Activated T-cell treated with anti-CD3 and anti-CD28 coated beads, Interleukin-2, amount 50 U/mL, for 24 hours (primary cell): Measurements from ENCODE around the gene TBPL2.
A peak's percentile ranks its signal among the peaks of the same experiment; 100 is the strongest.

Source experiments
- DNase-seq: peaks from one replicate; pipeline ENCODE4 v3.0.0-alpha.2; 2020
- H3K27ac Mint-ChIP-seq: 2 replicates; pipeline ENCODE4 v1.8.0; 2020; ENCODE audit warnings: mild to moderate bottlenecking, mixed read lengths
- H3K27me3 Mint-ChIP-seq: 2 replicates; pipeline ENCODE4 v1.8.0; 2020; ENCODE audit warnings: mixed read lengths
- H3K36me3 Mint-ChIP-seq: 2 replicates; pipeline ENCODE4 v1.8.0; 2020; ENCODE audit warnings: low read depth, mixed read lengths
- H3K4me1 Mint-ChIP-seq: 2 replicates; pipeline ENCODE4 v1.8.0; 2020; ENCODE audit warnings: low read depth, mixed read lengths
- H3K4me3 Mint-ChIP-seq: 2 replicates; pipeline ENCODE4 v1.8.0; 2020; ENCODE audit warnings: mild to moderate bottlenecking, moderate library complexity, mixed read lengths
- H3K9me3 Mint-ChIP-seq: 2 replicates; pipeline ENCODE4 v1.8.0; 2020; ENCODE audit warnings: mixed read lengths

Gene TBPL2

GRCh38 chr14:55450987-55451386, 10.6 kb upstream of the TBPL2 start:
- Mint-ChIP-seq H3K27me3 (peaks cover 8% of the 10 kb centered on the region), H3K27ac (no peak overlapping the region), H3K4me3 (no peak overlapping the region), H3K9me3 (no peaks in the 10 kb centered on the region), H3K36me3 (no peaks in the 10 kb centered on the region), H3K4me1 (peaks cover 41% of the 10 kb centered on the region)
- no peak for DNase-seq

- H3K4me1 Mint-ChIP-seq, result peaks cover 42% of the 10 kb centered on the region
- H3K9me3 Mint-ChIP-seq, result no peaks in the 10 kb centered on the region
- no peak for DNase-seq
- H3K27ac Mint-ChIP-seq, result no peak overlapping the region
- no peaks in the 10 kb centered on the region for H3K36me3 Mint-ChIP-seq
- H3K4me3 Mint-ChIP-seq, result no peak overlapping the region
- peaks cover 8% of the 10 kb centered on the region for H3K27me3 Mint-ChIP-seq
Observed at GRCh38 chr14:55450539-55450938, 10.1 kb upstream of the TBPL2 start.

DNA sequence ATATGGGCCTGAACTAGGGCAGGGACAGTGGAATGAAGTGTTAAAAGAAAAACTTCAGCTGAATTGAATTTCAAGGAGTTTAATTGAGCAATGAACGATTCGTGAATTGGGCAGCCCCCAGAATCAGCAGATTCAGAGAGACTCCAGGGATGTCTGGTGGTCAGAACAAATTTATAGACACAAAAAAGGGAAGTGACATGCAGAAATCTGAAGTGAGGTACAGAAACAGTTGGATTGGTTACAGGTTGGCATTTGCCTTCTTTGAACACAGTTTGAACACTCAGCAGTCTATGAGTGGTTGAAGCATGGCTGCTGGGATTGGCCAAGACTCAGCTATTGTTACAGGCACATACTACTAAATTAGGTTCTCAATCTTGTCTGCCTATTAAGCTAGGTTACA, 9.7 kb upstream of the TBPL2 start:
- peaks cover 8% of the 10 kb centered on the region for H3K27me3 Mint-ChIP-seq
- H3K27ac Mint-ChIP-seq, result no peak overlapping the region
- H3K4me1 Mint-ChIP-seq, result peaks cover 42% of the 10 kb centered on the region
- DNase-seq, result no peak
- H3K4me3 Mint-ChIP-seq, result no peak overlapping the region
- H3K9me3 Mint-ChIP-seq, result no peaks in the 10 kb centered on the region
- no peaks in the 10 kb centered on the region for H3K36me3 Mint-ChIP-seq

- no peak for DNase-seq
- H3K4me3 Mint-ChIP-seq, result no peak overlapping the region
- H3K36me3 Mint-ChIP-seq, result no peaks in the 10 kb centered on the region
- H3K27me3 Mint-ChIP-seq, result peaks cover 7% of the 10 kb centered on the region
- H3K9me3 Mint-ChIP-seq, result no peaks in the 10 kb centered on the region
- peaks cover 36% of the 10 kb centered on the region for H3K4me1 Mint-ChIP-seq
- H3K27ac Mint-ChIP-seq, result no peak overlapping the region
Observed at GRCh38 chr14:55449116-55449515, 8.7 kb upstream of the TBPL2 start.

- no peaks in the 10 kb centered on the region for H3K9me3 Mint-ChIP-seq
- H3K36me3 Mint-ChIP-seq, result no peaks in the 10 kb centered on the region
- peak overlapping the region; percentile 32 for H3K27ac Mint-ChIP-seq
- no peaks in the 10 kb centered on the region for H3K27me3 Mint-ChIP-seq
- no peak overlapping the region for H3K4me3 Mint-ChIP-seq
- no peak for DNase-seq
- peaks cover 36% of the 10 kb centered on the region for H3K4me1 Mint-ChIP-seq
Observed at GRCh38 chr14:55448141-55448614, 7.8 kb upstream of the TBPL2 start.

GRCh38 chr14:55446833-55447232, 6.4 kb upstream of the TBPL2 start:
- Mint-ChIP-seq H3K27me3 (no peaks in the 10 kb centered on the region), H3K27ac (no peak overlapping the region), H3K4me1 (peaks cover 35% of the 10 kb centered on the region), H3K9me3 (no peaks in the 10 kb centered on the region), H3K36me3 (no peaks in the 10 kb centered on the region), H3K4me3 (no peak overlapping the region)
- DNase-seq, result no peak

DNA sequence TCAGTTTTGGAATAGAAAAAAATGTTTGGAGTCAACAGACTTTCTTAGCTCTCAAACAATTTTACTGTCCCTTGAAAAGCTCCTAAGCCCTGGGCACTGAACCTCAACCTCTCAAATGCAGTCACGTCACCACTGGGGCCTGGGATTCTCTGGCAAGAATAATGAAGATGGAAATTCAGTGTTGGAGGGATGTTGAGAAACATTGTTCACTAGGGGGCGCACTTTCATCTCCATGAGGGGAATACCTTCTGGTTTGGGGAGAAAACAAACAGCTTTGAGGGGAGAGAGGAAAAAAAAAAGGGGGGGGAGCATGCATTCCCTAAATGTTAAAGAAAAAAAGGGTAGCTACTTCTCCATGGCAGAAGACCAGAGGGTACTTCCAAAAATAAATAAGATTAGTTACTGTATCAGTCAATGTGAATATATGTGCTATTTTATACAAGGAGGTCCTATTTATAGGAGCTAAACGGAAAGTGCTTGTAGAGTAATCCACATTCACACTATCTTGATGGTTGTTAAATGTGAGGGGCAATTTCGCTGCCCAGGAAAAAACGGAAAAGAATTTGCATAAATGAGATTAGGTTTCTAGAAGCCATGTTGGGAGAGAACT, 5.8 kb upstream of the TBPL2 start:
- peaks cover 3% of the 10 kb centered on the region for H3K27me3 Mint-ChIP-seq
- no peaks in the 10 kb centered on the region for H3K36me3 Mint-ChIP-seq
- H3K27ac Mint-ChIP-seq, result no peak overlapping the region
- peaks cover 33% of the 10 kb centered on the region for H3K4me1 Mint-ChIP-seq
- H3K9me3 Mint-ChIP-seq, result no peaks in the 10 kb centered on the region
- H3K4me3 Mint-ChIP-seq, result no peak overlapping the region
- peak; percentile 41 for DNase-seq

DNA sequence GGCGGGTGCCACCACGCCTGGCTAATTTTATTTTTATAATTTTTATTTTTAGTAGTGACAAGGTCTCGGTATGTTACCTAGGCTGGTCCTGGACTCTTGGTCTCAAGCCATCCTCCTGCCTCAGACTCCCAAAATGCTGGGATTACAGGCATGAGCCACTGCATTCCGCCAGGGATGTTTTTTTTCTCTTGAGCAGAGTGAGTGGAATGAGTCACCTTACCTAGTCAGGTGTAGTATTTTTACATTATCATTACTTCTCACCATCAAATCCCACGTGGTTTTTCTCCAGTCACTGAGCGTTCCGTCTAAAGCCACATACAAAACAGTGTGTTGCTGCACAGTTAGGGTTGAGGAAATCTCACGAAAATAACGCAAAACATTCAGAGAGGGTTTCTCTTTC, 870 bp upstream of the TBPL2 start:
- peaks cover 4% of the 10 kb centered on the region for H3K4me1 Mint-ChIP-seq
- peaks cover 3% of the 10 kb centered on the region for H3K27me3 Mint-ChIP-seq
- no peak overlapping the region for H3K4me3 Mint-ChIP-seq
- no peaks in the 10 kb centered on the region for H3K36me3 Mint-ChIP-seq
- no peak for DNase-seq
- no peaks in the 10 kb centered on the region for H3K9me3 Mint-ChIP-seq
- H3K27ac Mint-ChIP-seq, result no peak overlapping the region

- DNase-seq, result no peak
- Mint-ChIP-seq H3K9me3 (no peaks in the 10 kb centered on the region), H3K36me3 (no peaks in the 10 kb centered on the region), H3K4me3 (no peak overlapping the region), H3K27me3 (peaks cover 3% of the 10 kb centered on the region), H3K27ac (no peak overlapping the region), H3K4me1 (peaks cover 19% of the 10 kb centered on the region)
Observed at GRCh38 chr14:55438066-55438683, 2.2 kb downstream of the TBPL2 start.

GRCh38 chr14:55436931-55437330, 3.5 kb downstream of the TBPL2 start:
- Mint-ChIP-seq H3K27me3 (peaks cover 3% of the 10 kb centered on the region), H3K27ac (no peak overlapping the region)

DNA sequence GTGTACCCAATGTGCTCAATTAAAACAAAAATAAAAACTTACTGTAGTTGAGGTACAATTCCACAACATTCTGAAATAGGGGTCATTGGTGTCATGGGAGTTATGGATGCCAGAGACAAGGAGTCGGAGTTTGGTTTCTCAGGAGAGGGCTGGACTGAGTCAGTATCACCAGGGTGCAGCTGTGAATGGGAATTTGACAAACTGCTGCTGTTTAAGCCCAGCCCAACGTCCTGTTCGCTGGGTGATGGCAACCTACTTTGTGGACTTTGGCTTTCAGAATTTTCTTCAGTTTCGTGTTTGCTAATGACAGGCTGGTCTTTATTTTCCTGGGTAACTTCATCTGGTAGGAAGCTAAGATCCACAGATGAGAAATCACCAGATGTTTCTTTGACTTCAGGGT, 3.9 kb downstream of the TBPL2 start:
- Mint-ChIP-seq H3K36me3 (no peaks in the 10 kb centered on the region), H3K4me1 (peaks cover 24% of the 10 kb centered on the region), H3K27me3 (peaks cover 2% of the 10 kb centered on the region), H3K9me3 (no peaks in the 10 kb centered on the region), H3K4me3 (no peak overlapping the region), H3K27ac (no peak overlapping the region)
- DNase-seq, result no peak

More at GRCh38 chr14:55436931-55437330, 3.5 kb downstream of the TBPL2 start:
- Mint-ChIP-seq H3K4me3 (no peak overlapping the region), H3K9me3 (no peaks in the 10 kb centered on the region), H3K36me3 (no peaks in the 10 kb centered on the region), H3K4me1 (peaks cover 24% of the 10 kb centered on the region)
- DNase-seq, result no peak

DNA sequence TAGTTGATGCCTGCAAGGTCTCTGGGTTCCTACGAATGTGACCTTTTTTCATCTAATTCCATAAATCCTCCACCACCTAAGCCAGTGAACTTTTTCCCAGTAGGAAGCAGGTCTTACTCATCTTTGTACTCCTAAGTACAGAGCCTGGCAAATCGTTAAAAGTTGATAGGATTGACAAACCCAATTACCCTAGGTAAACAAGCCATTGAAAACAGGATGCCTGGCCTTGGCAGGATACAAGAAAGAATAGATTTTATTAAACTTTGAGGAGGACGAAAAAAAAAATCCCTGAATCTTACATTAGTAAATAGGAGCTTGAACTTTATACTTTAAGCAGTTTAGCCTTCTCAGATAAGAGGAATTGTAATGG, 5.6 kb downstream of the TBPL2 start:
- H3K9me3 Mint-ChIP-seq, result no peaks in the 10 kb centered on the region
- H3K4me3 Mint-ChIP-seq, result no peak overlapping the region
- H3K4me1 Mint-ChIP-seq, result peaks cover 28% of the 10 kb centered on the region
- DNase-seq, result no peak
- no peaks in the 10 kb centered on the region for H3K36me3 Mint-ChIP-seq
- H3K27me3 Mint-ChIP-seq, result no peaks in the 10 kb centered on the region
- H3K27ac Mint-ChIP-seq, result no peak overlapping the region

DNA sequence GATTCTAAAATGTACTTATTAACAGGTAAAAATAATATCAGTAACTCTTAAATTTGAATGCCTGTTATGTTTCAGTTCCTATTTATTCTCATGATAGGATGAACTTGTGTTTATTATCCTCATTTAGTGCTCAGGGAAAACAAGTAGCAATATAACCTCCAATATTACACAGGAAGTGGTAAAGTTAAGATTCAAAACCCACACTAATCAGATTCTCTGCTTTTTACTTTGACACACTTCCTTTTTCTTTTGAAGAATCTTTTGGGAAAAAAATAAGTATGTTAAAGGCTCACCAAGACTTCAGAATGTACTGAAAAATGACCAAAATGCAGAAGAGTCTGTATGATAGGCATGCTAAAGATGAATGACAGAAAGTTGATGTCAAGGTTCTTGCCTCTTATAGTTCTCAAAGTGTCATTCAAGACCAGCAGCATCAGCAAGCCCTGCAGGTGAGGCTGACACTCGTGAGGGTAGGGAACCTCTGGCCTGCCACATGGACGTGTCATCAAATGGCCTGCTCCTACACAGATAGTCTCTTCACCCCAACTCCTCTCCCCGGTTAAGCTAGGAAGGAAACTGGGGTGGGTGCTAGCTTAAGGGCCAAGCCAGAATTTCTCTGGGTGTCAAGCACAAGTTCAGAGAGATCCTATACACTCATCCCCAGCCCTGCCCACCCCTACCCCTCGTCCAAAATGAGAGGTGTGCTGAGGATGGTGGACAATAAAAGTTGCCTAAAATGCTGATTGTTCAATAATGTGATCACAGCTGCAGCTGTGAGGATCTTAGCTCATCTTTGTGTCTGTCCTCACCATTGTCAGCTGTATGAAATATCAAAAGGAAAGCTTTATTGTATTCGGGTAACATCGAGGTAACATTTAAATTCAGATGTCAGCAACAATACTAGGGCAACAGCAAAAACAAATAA, 6.3 kb downstream of the TBPL2 start:
- H3K4me3 Mint-ChIP-seq, result peak overlapping the region; percentile 7
- H3K27me3 Mint-ChIP-seq, result no peaks in the 10 kb centered on the region
- peaks cover 28% of the 10 kb centered on the region for H3K4me1 Mint-ChIP-seq
- H3K36me3 Mint-ChIP-seq, result no peaks in the 10 kb centered on the region
- no peak for DNase-seq
- peak overlapping the region; percentile 72 for H3K27ac Mint-ChIP-seq
- H3K9me3 Mint-ChIP-seq, result no peaks in the 10 kb centered on the region

- no peak for DNase-seq
- no peaks in the 10 kb centered on the region for H3K27me3 Mint-ChIP-seq
Observed at GRCh38 chr14:55432628-55433027, 7.8 kb downstream of the TBPL2 start.

More at GRCh38 chr14:55432628-55433027, 7.8 kb downstream of the TBPL2 start:
- no peaks in the 10 kb centered on the region for H3K36me3 Mint-ChIP-seq
- H3K9me3 Mint-ChIP-seq, result no peaks in the 10 kb centered on the region
- no peak overlapping the region for H3K27ac Mint-ChIP-seq
- H3K4me1 Mint-ChIP-seq, result peaks cover 28% of the 10 kb centered on the region
- H3K4me3 Mint-ChIP-seq, result no peak overlapping the region
